ENCODE data around the gene ADCY3. TPM values are rescaled to one million over a fixed set of nuclear protein-coding genes. Genes with fewer than 3 reads are reported as not detected.
A peak's percentile ranks its signal among the peaks of the same experiment; 100 is the strongest.

The ADCY3 gene
- total RNA-seq, 4 donors from 2014 or later, result 11.7 to 80.2 (median 22.6) TPM

GRCh38 chr2:24828238-24828996, 91.6 kb downstream of the ADCY3 start:
- TF ChIP-seq EP300 (IDR thresholded peaks at IDR 0.05; ENCODE audit: low read depth), result no peak
- TF ChIP-seq POLR2A (IDR thresholded peaks at IDR 0.05), result no peak
- TF ChIP-seq POLR2AphosphoS5 (IDR thresholded peaks at IDR 0.05), result no peak
- TF ChIP-seq CTCF (IDR thresholded peaks at IDR 0.05), result no peak
- H3K4me1 ChIP-seq, result peaks cover 3 to 5% (median 5%) of the 10 kb centered on the region in 4 donors
- H3K4me3 ChIP-seq, result no peak overlapping the region
- intact Hi-C loops (cut with DNase I; ENCODE audit: low total_unique reads), result loop anchor here (2.0 kb wide), 1 partner anchor 414 kb away; no protein-coding TSS in a partner anchor
- in situ Hi-C loops (cut with MboI; ENCODE audit: low pct_ligation_motif_present in 1 of 4, low pct_unique_long_range_greater_than_20kb in 1 of 4, low sequenced_read_pairs in 3 of 4), result loop anchor here in 2 of 4 donors (5.0 to 10.0 kb wide), 2 partner anchors 414 to 421 kb away; no protein-coding TSS in a partner anchor
- H3K36me3 ChIP-seq, result no peaks in the 10 kb centered on the region
- H3K27ac ChIP-seq, result no peak overlapping the region
- no peaks in the 10 kb centered on the region for H3K27me3 ChIP-seq
- no peak for DNase-seq
- no peaks in the 10 kb centered on the region for H3K9me3 ChIP-seq
- WGBS, 2 donors (ENCODE audit: low coverage in 1 of 2), result 85 to 100% methylated on average over 2 to 17 of the region's 17 CpGs

- 0 to 43% methylated on average over 1 to 23 of the region's 30 CpGs for WGBS, 2 donors (ENCODE audit: low coverage in 1 of 2)
- peak overlapping the region in 1 of 4 donors; percentile 2 for H3K27ac ChIP-seq
- intact Hi-C loops (cut with DNase I; ENCODE audit: low total_unique reads) (loop anchor here (2.0 kb wide), 1 partner anchor 413 kb away; no protein-coding TSS in a partner anchor), in situ Hi-C loops (cut with MboI; ENCODE audit: low pct_ligation_motif_present in 1 of 4, low pct_unique_long_range_greater_than_20kb in 1 of 4, low sequenced_read_pairs in 3 of 4) (loop anchor here in 2 of 4 donors (5.0 to 10.0 kb wide), 2 partner anchors 413 to 420 kb away; no protein-coding TSS in a partner anchor)
- peaks cover 0 to 5% (median 0%) of the 10 kb centered on the region in 4 donors for H3K36me3 ChIP-seq
- H3K9me3 ChIP-seq, result no peaks in the 10 kb centered on the region
- peaks cover 3 to 5% (median 5%) of the 10 kb centered on the region in 4 donors for H3K4me1 ChIP-seq
- DNase-seq, result peak; percentile 84
- H3K27me3 ChIP-seq, result no peaks in the 10 kb centered on the region
- H3K4me3 ChIP-seq, result no peak overlapping the region
- TF ChIP-seq POLR2A (IDR thresholded peaks at IDR 0.05) (no peak), POLR2AphosphoS5 (IDR thresholded peaks at IDR 0.05) (no peak), EP300 (IDR thresholded peaks at IDR 0.05; ENCODE audit: low read depth) (no peak), CTCF (IDR thresholded peaks at IDR 0.05) (peak; percentile 81 to 91 (median 89))
Measured at GRCh38 chr2:24827321-24828237, 92.5 kb downstream of the ADCY3 start.

GRCh38 chr2:24826773-24827145, 93.3 kb downstream of the ADCY3 start:
- 28 to 61% methylated on average over 3 to 5 of the region's 5 CpGs for WGBS, 2 donors (ENCODE audit: low coverage in 1 of 2)
- TF ChIP-seq EP300 (IDR thresholded peaks at IDR 0.05; ENCODE audit: low read depth) (no peak), POLR2A (IDR thresholded peaks at IDR 0.05) (no peak), POLR2AphosphoS5 (IDR thresholded peaks at IDR 0.05) (no peak), CTCF (IDR thresholded peaks at IDR 0.05) (no peak)
- H3K4me1 ChIP-seq, result peaks cover 3 to 5% (median 5%) of the 10 kb centered on the region in 4 donors
- no peaks in the 10 kb centered on the region for H3K9me3 ChIP-seq
- no peak for DNase-seq
- no peak overlapping the region for H3K4me3 ChIP-seq
- H3K27me3 ChIP-seq, result no peaks in the 10 kb centered on the region
- peaks cover 0 to 5% (median 0%) of the 10 kb centered on the region in 4 donors for H3K36me3 ChIP-seq
- H3K27ac ChIP-seq, result no peak overlapping the region
- intact Hi-C loops (cut with DNase I; ENCODE audit: low total_unique reads), result no loop called here
- in situ Hi-C loops (cut with MboI; ENCODE audit: low pct_ligation_motif_present in 1 of 4, low pct_unique_long_range_greater_than_20kb in 1 of 4, low sequenced_read_pairs in 3 of 4), result loop anchor here in 2 of 4 donors (5.0 to 10.0 kb wide), 2 partner anchors 412 to 419 kb away; no protein-coding TSS in a partner anchor
